Measurements from ENCODE around the gene LDHD.

LDHD gene

DNA sequence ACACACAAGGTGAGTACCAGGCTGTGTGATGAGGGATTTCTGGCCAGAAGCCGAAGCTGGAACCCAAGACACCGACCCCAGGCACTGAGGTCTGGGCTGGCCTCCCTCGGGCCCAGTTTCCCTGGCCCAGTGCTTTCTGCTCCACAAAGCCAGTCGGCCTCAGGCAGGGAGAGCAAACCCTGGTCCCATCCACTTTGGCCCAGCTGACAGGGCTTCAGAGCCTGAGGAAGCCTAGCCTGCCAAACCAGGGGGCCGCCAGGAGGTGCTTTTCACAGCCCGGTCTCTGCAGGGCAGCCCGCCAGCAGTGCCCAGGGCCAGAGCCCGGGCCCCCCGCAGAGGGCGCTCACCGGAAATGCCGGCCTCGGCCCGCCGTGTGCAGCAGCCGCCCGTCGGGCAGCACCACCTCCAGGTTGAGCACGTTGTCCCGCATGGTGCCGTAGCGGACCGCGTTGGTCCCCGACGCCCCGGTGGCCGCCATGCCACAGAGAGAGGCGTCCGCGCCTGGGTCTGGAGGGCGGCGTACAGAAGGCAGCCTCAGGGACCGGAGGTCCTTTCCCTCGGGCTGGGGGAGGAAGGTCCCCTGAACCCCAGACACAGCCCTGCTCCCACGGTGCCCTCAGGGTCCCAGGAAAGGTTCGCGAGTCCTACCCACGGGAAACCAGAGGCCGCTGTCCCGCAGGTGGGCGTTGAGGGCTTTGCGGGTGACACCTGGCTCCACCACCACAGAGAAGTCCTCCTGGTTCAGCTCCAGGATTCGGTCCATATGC lies 2.2 kb downstream of the LDHD start:
- no peak for DNase-seq

DNA sequence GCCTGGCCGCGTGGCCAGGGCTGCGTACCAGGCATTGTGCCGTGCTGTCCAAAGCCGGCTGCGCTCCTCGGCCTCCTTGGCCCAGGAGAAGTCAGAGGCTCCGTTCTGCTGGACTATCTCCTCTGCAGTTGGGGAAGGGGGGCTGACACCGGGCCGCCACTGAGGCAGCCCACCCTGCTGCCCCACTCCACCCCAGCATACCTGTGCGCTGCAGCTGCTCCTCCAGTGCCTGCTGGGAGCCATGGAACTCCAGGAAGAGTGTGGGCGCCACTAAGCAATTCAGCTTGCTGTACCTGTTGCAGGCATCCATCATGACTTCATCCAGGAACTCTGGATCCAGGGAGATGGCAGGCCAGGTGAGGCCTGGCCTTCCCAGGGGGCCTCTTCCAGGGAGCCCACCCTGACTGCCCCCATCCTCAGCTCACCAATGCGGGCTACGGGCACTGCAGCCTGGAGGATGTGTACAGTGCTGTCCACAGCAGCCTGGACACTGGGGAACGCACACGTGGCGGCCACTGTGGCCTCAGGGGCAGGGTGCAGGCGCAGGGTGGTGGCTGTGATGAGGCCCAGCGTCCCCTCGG lies 2.9 kb downstream of the LDHD start:
- DNase-seq: no peak

DNA sequence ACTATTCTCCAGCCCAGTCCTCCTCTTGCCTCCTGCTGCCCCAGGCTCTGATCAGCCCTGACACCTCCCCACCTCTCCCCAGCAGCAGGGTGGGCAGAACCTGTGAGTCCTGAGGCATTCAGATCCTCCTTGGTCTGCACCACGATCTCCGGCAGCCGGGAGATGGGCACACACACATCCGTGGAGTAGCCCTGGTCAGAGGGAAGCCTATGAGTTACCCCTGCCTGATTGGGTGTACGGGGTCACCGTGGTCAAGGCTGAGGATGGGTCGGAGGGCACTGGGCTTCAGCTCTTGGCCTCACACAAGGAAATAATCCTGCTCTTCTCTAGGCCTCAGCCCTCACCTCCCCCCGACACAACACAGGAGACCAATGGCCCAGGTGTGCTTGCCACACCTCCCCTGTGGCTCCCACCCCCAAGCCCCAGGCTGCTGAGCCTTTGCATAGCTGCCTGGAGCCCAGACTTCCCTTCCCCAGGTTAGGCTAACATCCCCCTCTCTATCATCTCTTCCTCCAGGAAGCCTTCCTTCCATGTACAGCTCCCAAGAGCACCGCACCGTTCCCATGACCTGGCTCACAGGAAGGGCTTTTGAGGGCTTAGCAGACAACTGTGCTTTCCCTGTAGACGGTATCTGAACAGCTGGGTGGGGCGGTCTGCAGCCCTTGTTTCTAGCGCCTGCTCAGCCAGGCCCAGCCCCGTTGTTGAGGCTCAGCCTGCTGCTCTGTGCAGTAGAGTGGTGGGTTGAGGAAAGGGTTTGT lies 3.7 kb downstream of the LDHD start:
- no peak for DNase-seq

DNA sequence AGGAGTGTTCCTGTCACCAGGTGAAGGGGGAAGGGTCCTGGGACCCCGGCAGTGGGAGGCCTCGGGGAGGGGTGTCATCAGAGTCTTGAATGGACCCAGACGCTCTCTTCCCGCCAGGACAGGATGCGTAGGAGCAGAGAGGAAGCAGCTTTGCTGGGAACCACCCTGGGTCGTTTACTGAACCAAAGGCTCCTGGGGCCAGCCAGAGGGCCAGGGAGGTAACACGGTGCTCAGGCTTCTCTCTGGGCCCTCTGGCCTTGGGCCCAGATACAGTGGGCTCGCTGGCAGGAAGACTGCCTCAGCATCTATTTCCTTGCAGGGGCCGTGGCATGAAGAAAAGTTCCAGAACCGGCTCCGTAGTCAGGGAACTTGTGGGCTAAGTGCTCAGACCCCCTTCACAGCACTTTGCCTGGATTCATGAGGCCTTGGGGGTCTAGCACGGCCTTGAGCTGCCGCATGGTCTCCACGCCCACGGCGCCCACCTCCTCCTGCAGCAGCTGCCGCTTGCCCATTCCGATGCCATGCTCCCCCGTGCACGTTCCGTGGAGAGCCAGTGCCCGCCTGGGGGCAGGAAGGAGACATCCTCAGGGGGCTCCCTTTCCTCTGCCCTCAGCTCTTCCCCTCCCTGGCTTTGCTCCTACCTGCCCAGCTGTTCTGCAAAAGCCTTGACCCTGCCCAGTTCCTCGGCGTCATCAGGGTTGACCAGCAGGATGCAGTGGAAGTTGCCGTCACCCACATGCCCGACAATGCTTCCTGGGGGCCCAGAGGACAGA lies 4.4 kb downstream of the LDHD start:
- no peak for DNase-seq

DNA sequence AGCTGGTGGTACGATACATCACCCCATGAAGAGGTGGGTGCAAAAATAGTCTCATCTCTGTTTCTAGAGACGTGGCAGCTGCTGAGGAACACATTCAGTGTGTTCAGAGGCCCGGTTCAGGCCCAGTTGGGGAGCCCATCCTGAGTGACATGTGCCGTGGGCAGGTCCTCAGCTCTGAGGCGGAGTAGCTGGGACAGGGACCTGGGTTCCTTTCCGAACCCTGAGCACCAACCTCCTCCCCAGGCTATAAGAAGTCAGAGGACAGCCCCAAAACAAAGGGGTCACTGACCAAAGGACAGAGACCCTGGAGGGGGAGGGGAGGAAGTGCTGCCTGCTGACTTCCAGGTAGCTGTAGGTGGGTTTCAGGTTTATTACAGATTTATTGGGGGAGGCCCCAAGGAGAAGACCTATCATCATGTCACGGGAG lies 5.1 kb downstream of the LDHD start:
- DNase-seq: no peak

DNA sequence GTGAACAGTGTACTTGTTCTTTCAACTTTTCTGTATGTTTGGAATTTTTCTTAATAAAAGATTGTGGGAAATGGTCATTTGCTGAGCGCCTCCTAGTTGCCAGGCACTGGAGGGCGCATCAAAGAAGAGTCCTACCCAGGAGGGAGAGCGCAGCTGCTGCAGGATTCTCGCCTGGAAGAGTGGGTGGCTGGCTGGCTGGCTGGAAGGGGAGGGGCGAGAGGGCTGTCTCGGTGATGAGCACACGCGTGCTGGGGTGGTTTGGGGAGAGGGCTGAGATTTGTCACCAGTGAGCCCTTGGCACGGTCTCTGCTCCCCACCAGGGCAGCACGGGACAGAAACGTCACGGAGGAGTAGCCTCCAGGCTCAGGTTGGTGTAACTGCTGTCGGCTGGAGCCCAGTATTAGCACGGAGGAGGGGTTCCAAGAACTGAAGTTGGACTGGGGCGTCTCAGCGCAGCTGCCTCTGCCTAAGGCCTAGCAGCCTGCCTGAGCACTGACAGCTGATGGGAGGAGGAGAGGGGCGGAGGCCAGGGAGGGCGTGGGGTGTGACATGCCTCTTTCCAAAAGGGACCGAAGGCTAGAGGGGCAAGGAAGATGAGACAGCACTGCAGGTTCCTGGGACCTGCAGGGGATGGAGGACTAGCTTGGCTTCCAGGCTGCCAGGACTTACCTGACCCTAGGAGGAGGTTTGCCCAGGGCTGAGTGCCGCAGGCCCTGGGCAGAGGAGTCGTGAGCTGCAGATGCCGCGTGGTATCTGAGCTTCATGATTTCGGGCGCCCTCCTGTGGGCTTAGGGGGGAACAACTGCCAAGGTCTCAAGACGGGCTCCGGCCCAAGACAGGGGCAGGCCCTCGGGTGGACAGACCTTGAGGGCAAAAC lies 5.7 kb downstream of the LDHD start:
- peak; percentile 91 to 94 for DNase-seq

DNA sequence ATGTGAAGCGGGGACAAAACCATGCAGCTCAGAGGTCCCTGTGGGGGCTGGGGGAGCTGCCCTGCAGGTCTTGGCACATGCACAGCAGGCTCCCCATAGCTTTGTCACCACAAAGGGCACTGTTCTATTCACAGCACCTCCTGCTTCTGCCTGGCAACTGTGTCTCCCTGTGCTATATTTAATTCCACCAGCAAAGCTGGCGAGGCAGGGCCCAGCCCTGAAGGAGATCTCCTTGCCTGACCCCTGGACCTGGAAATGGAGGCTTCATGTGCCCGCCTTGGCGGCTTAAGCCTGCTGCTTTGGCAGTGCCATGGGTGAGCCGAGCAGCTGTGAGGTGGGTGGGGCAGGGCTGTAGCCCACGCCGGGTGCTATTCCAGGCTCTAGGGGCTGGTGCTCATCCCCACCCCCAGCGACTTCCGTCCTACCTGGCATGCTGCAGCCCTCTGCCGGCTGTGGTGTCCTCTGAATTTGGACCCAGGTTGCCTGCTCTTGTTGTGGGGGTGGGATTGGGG lies 6.8 kb downstream of the LDHD start:
- peak in 1 of 2 experiments; percentile 53 for DNase-seq

DNA sequence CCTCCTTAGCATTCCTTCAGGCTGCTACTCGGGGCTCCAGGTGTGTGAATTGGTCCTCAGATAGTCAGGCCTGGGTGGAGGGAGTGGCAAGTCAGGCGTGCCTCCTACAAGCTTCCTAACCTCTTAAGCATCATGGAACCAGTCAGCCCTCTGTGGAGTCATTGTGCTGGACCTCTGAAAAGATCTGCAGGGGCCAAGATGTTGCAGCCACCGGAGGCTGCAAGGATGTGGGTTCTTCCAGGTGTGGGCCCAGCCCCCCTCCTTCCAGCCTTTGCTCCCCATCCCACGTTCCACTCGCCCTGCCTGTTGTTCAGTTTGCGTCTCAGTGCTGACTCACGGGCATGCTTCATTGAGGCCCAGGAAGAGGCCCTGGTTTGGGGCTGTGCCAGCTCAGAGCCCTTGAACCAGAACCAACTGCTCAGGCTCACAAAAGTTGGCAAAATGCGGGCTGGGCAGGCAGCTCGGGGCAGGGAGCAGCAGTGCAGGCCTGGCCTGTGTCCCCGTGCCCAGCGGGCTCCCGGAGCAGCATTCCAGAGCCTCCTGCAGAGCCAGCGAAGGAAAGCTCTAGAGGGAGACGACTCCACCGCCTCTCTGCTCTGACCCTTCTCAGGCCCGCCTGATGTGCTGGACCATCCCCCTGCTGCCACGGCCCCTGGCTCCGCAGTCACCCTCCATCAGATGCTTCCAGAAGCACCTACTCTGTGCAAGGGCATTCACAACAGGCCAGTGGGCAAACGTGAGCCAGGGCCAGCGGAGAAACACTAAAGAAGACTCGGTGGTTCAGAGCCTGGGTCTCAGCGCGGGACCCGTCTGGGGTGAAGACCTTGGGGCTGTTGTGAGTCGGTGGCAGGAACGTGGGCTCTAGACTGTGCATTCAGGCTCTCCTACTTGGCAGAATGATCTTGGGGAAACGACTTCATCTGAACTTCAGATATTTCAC lies 7.5 kb downstream of the LDHD start:
- peak; percentile 88 to 90 for DNase-seq

DNA sequence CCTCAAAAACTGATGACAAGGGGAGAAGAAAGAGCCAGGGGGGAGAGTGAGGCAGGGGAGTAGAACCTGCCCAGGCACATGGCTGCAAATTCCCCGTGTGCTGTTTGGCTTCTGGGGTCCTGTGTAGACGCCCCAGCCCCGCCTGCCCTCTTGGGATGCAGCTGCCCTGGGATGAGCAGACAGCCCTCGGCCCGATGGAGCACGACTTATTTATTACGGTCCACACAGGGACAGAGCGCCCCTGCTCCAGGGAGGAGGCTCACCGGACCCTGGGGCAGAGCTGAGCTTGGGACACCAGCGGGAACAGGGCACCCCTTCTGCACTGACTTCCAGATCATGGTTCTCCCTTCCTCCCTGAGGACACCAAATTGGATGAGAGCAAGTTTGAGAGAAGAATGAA lies 9.1 kb downstream of the LDHD start:
- no peak for DNase-seq

DNA sequence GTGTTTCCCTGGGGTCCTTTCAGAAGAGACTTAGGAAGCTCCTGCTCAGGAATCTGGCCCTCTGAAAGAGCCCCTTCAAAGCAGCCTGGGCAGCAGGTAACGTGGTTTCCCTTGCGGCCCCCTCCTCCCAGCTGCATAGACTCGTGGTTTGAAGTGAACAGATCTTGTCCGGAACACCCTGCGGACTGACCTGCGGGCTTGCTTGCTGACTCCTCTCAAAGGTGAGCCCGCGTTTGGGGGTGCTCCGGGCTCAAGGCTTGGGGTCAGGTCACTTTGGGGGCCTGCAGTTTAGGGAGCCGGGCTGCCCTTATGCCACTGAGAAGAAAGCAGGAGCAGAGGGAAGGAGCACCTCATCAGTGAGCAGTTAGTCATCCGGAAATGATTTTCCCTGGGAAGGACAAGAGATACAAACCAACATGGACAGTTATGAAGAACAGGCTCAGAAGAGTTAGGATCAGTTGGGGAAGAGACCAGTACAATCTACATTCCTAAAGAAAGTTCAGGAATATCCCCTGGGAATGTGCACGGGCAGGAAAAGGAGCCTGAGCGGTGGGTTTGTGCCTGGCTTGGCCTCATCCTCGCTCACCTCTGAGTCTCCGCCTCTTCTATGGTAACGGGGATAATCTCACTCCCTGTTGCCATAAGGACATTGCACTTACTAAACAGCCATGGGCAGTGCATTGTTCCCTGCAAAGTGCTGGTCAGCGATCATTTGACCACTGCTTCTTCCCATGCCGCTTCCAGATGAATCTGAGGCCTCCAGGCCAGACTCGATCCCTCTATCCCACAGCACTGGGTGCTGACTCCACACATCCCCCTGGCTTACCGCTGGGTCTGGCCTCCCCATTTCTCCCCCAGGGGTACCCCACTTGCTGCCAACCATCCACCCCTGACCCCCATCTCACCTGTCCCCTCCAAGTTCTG lies 10.0 kb downstream of the LDHD start:
- no peak for DNase-seq

DNA sequence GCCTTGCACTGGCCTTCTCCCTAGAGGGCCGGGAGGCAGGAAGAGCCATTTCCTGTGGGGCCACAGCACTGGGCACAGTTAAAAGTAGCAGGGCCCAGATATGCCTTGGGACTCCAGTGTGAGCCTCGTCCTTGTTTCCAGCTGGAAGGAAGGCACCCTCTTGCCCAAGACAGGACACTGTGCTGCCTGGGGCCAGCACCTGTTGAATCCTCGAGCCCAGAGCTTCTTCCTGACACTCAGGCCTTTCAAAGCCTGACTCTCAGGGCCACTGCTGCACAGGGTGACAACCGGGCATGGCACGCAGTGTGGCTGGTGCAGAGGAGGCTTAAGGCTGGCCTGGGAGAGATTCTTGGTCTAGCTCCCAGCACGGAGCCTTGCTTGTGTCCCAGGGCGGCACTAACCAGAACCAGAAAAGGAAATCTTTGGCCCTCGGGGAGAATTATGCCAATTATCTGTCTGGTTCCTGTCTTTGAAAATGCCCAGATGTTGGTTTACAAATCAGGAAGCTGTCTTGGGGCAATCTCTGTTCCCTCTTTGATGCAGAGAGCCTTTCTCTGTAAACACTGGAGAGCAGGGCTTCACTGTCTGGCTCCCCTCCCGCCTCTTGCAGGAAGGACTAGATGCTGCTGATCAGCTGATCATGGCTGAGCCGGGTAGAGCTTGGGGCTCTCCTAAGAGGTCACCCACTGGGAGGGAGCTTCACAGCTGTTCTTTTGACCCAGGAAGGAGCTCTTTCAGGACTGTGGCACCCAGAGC lies 11.1 kb downstream of the LDHD start:
- no peak for DNase-seq

DNA sequence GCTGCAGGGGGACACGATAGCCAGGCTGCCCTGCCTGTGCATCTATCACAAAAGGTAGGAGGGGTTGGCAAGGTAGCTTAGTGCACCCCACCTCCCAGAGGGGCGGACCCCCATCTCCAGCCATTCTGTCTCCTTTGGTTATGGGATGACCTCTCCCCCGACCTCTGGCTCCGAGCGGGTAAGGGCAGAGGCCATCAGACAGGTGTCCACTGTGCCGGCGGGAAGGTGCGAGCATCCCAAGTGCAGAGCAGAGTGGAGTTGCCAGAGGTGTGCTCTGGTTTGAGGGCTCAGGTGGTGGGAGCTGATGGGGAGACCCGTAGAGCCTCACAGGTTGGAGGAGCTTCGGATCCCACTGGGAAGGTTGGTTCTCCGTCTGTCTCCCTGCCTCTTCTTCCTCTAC lies 11.7 kb downstream of the LDHD start:
- DNase-seq: no peak

DNA sequence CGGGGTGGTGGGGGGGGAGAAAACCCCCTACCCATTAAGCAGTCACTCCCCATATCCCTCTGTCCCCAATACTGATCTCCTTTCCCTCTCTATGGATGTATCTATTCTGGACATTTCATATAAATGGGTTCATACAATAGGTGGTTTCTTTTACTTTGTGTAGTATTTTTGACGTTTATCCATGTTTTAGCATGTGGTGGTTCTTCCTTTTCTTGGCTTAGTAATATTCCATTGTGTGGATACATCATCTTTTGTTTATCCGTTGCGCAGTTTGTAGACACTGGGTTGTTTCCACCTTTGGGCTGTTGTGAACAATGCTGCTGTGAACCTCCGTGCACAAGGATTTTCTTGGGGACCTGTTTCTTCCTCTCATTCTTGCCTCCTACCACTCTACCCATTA lies 12.6 kb downstream of the LDHD start:
- no peak for DNase-seq

DNA sequence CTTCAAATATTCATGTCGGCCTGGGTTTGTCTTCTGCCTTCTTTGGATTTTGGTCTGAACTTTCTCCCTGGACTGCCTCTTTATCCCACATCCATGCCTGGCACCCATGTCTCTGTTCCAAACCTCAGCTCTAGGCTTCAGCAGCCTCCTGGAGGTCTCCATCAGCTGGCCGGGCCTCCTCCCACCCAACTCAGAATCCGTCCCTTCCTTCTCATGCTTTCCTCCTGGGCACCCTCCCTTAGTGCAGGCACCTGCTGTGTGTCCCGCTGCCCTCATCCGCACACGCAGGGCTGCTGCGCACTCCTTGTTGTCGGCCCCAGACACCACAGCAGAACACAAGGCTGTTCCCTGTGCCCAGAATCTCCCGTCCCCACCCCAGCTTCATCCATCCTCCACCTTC lies 14.0 kb downstream of the LDHD start:
- DNase-seq: no peak

DNA sequence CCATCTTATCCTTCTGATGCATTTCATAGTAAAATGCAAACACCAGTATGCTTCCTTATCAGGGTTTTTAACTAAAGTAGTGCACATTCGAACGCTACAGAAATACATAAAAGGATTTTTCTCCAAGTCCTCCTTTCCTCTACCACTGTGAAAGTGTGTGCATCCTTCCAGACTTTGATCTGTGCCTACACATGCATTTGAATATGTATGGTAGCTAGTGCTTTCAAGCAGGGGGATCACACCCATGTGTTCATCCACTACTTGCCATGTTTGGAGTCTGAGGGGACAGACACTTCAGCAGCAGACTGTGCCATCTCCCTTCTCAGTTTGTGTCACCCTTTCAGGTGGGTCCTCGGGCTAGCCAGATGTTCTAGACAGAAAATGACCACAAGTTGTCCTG lies 14.9 kb downstream of the LDHD start:
- no peak for DNase-seq

DNA sequence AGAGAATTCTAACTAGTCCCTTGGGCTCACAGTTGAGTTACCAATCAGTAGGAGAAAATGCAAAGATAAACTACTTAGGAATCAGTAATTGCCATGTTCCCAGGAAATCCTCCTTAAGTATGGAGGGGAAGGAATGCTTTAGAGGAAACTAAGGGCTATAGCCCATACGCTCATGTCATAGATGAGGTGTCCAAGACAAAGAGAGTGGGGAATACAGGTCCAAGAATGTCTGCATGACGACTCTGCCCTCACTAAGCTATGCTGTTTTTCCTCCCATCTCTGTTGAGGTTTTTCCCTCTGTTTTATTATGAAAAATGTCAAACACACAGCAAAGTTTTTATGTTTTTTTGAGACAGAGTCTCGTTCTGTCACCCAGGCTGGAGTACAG lies 16.0 kb downstream of the LDHD start:
- DNase-seq: no peak

DNA sequence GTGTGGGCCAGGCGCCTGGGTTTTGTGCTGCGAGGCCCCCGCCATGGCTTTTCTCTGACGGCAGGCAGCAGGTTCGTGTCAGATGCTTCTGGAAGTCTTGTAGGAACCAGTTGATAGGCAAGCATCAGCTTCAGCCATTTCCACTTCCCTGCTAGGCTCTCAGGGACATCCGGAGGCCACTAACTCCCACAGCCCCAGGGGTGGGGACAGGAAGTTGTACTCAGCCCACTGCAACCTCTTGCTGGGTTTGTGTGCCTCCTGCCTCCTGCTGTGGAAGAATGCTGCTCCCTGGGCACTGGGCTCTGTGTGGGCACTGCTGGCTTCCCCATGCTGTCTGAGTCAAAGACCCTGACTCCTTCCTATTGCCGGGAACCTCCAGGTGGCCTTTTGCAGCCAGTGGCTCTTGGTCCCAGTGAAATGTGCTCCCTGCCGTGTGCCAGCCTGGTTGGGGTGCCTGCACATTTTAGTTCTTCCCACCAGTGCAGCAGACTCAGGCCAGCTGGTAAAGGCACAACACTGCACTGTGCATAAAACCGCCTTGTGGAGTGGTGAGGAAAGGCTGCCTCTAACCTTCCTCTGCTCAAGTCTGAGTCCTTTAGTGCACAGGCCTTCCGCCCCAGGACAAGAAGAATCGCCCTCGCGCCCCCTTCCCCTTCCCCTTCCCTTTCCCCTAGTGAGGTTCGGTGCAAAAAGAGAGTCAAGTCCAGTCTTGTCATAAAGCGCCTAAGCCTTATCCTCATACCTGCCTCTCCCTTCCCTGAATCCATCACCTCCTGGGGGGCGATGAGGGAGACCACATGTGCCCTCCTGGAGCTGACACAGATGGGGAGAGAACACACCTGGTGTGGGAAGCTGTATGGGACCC lies 16.6 kb downstream of the LDHD start:
- peak; percentile 63 to 72 for DNase-seq

DNA sequence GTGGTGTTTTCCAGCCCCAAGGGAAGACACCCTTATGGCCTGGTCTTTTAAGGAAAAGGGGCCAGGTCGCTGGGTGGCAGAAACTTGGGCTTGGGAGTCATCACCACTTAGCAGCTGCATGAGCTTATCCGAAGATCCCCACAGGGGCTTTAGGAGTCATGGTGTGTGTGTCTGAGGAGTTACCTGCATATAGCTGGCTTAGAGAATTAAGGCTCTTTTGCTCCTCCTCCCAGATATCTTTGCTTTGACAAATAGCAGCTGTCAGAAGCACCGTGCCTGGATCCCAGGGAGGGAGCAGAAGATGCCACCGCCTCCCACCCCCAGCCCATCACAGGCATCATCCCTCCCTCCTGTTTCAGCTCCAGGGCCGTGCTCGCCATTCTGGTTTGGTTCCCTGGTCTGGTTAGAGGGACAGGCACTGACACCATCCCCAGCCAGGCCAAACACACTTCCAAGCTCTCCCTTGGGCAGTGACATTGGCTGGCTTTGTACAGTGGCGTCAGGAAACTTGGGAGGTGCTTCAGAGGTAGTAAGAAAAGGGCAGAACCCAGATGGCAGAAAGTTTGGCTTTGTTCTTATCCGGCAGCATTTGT lies 17.4 kb downstream of the LDHD start:
- DNase-seq: no peak

Measured in activated T-cell treated with anti-CD3 and anti-CD28 coated beads, Interleukin-2, amount 50 U/mL, for 48 hours (primary cell).